Gastroesophageal sphincter (tissue), 4 donors: ENCODE results near the gene LPP. TPM values are rescaled to one million over a fixed set of nuclear protein-coding genes. Genes with fewer than 3 reads are reported as not detected.
A peak's percentile ranks its signal among the peaks of the same experiment; 100 is the strongest.

Experiments used
- ATAC-seq: fragments of 150-250 bp; one replicate; pipeline ENCODE4 v1.9.1; 2016; ENCODE audit warnings: mild to moderate bottlenecking, moderate library complexity
- H3K27ac ChIP-seq, 4 donors: fragments of 200-600 bp; sonication (generic) in 3 of 4; 1 replicate in 3 of 4; 2 replicates in 1 of 4; pipeline ENCODE4 v1.5.1; 2016 to 2019
- H3K27me3 ChIP-seq: fragments of 200-600 bp; sonication (generic); one replicate; pipeline ENCODE4 v1.5.1; 2019
- H3K36me3 ChIP-seq, 2 donors: fragments of 200-600 bp; sonication (generic); one replicate each; pipeline ENCODE4 v1.5.1; 2019; ENCODE audit warnings: control low read depth in 1 of 2
- H3K4me1 ChIP-seq, 3 donors: fragments of 200-600 bp; sonication (generic); 1 replicate in 2 of 3; 2 replicates in 1 of 3; pipeline ENCODE4 v1.5.1; 2016 to 2019; ENCODE audit warnings: control low read depth in 2 of 3
- H3K4me3 ChIP-seq, 2 donors: fragments of 200-600 bp; sonication (generic); one replicate each; pipeline ENCODE4 v1.5.1; 2019; ENCODE audit warnings: mild to moderate bottlenecking in 1 of 2, moderate library complexity in 1 of 2
- H3K9me3 ChIP-seq, 3 donors: fragments of 200-600 bp; sonication (generic); one replicate each; pipeline ENCODE4 v1.5.1; 2017 to 2019; ENCODE audit warnings: control low read depth in 2 of 3
- CTCF ChIP-seq, 4 experiments: fragments of 200-600 bp in 2 of 4; fragments of 450-650 bp in 2 of 4; sonication (generic) in 1 of 4; IDR thresholded peaks; one replicate each; pipeline ENCODE4 v1.5.1; 2017 to 2019; ENCODE audit warnings: antibody characterized with exemption in 4 of 4, mild to moderate bottlenecking in 2 of 4, moderate library complexity in 2 of 4
- EP300 ChIP-seq: sonication (generic); formaldehyde crosslinking; IDR thresholded peaks from one replicate; pipeline ENCODE4 v1.6.1; 2017; ENCODE audit warnings: antibody characterized with exemption, mild to moderate bottlenecking
- POLR2A ChIP-seq, 2 donors: fragments of 450-650 bp; IDR thresholded peaks; one replicate each; pipeline ENCODE4 v1.6.1; 2017; ENCODE audit warnings: antibody characterized with exemption in 2 of 2, mild to moderate bottlenecking in 2 of 2, moderate library complexity in 1 of 2
- POLR2AphosphoS5 ChIP-seq: sonication (generic); formaldehyde crosslinking; IDR thresholded peaks from one replicate; pipeline ENCODE4 v1.6.1; 2017; ENCODE audit warnings: antibody characterized with exemption
- WGBS, 2 donors: methylation state at CpG; one replicate each; pipeline ENCODE4 v1.1.5; 2018; ENCODE audit warnings: low coverage in 1 of 2; 5-methylcytosine and 5-hydroxymethylcytosine counted together
- total RNA-seq, 4 donors: library from RNA; depleted of rRNA; stranded (reverse); fragments of >200 nt; gene quantifications; one replicate each; pipeline ENCODE4 v1.1.0, GENCODE V29; 2016

Gene LPP
- total RNA-seq, 4 donors from 2014 or later = 1,243 to 2,297 (median 2,164) TPM

- Histone ChIP-seq H3K9me3 (no peaks in the 10 kb centered on the region), H3K4me3 (peak overlapping the region; percentile 51 to 86), H3K27me3 (no peaks in the 10 kb centered on the region), H3K36me3 (peaks cover 0 to 9% of the 10 kb centered on the region in 2 donors), H3K4me1 (peaks cover 3 to 61% (median 18%) of the 10 kb centered on the region in 3 donors), H3K27ac (peak overlapping the region; percentile 87 to 100 (median 94))
- 51 to 53% methylated on average over 2 of the region's 2 CpGs for WGBS, 2 donors
- TF ChIP-seq CTCF (IDR thresholded peaks at IDR 0.05) (no peak), EP300 (no peak), POLR2AphosphoS5 (peak; percentile 36)
- no peak for ATAC-seq
These were observed 61.2 kb downstream of the LPP start for GRCh38 chr3:188215129-188215528.

GRCh38 chr3:188217011-188217463, 63.1 kb downstream of the LPP start:
- TF ChIP-seq EP300 (no peak), CTCF (IDR thresholded peaks at IDR 0.05) (no peak), POLR2A (IDR thresholded peaks at IDR 0.05) (peak; percentile 3 to 4), POLR2AphosphoS5 (peak; percentile 31)
- 44 to 58% methylated on average over 4 of the region's 4 CpGs for WGBS, 2 donors
- Histone ChIP-seq H3K4me3 (peak overlapping the region; percentile 51 to 86), H3K36me3 (peaks cover 0 to 9% of the 10 kb centered on the region in 2 donors), H3K9me3 (no peaks in the 10 kb centered on the region), H3K27me3 (no peaks in the 10 kb centered on the region), H3K27ac (peak overlapping the region; percentile 87 to 100 (median 94)), H3K4me1 (peaks cover 8 to 62% (median 15%) of the 10 kb centered on the region in 3 donors)
- ATAC-seq = no peak

GRCh38 chr3:188217726-188218125, 63.8 kb downstream of the LPP start:
- peak overlapping the region; percentile 51 to 86 for H3K4me3 ChIP-seq
- H3K27ac ChIP-seq = peak overlapping the region; percentile 87 to 100 (median 94)
- ATAC-seq = no peak
- peaks cover 0 to 9% of the 10 kb centered on the region in 2 donors for H3K36me3 ChIP-seq
- H3K4me1 ChIP-seq = peaks cover 15 to 63% (median 22%) of the 10 kb centered on the region in 3 donors
- no peaks in the 10 kb centered on the region for H3K9me3 ChIP-seq
- no peaks in the 10 kb centered on the region for H3K27me3 ChIP-seq
- WGBS, 2 donors = 26 to 41% methylated on average over 2 to 4 of the region's 4 CpGs
- no peak for TF ChIP-seq POLR2A (IDR thresholded peaks at IDR 0.05)
- TF ChIP-seq CTCF (IDR thresholded peaks at IDR 0.05) = no peak
- peak; percentile 4 for TF ChIP-seq POLR2AphosphoS5
- TF ChIP-seq EP300 = no peak

GRCh38 chr3:188218603-188219002, 64.6 kb downstream of the LPP start:
- peak overlapping the region; percentile 87 to 100 (median 94) for H3K27ac ChIP-seq
- no peak for ATAC-seq
- TF ChIP-seq POLR2A (IDR thresholded peaks at IDR 0.05) (no peak), CTCF (IDR thresholded peaks at IDR 0.05) (no peak)
- no peaks in the 10 kb centered on the region for H3K9me3 ChIP-seq
- peaks cover 17 to 72% (median 29%) of the 10 kb centered on the region in 3 donors for H3K4me1 ChIP-seq
- no peaks in the 10 kb centered on the region for H3K27me3 ChIP-seq
- H3K36me3 ChIP-seq = peaks cover 0 to 9% of the 10 kb centered on the region in 2 donors
- 37 to 56% methylated on average over 1 of the region's 1 CpG for WGBS, 2 donors
- peak overlapping the region; percentile 17 to 51 for H3K4me3 ChIP-seq

GRCh38 chr3:188219147-188219546, 65.2 kb downstream of the LPP start:
- 40 to 62% methylated on average over 4 to 5 of the region's 5 CpGs for WGBS, 2 donors
- TF ChIP-seq CTCF (IDR thresholded peaks at IDR 0.05) (no peak), POLR2AphosphoS5 (peak; percentile 20), POLR2A (IDR thresholded peaks at IDR 0.05) (no peak), EP300 (no peak)
- Histone ChIP-seq H3K27ac (peak overlapping the region; percentile 87 to 100 (median 94)), H3K4me3 (peak overlapping the region; percentile 17 to 51), H3K4me1 (peaks cover 17 to 78% (median 33%) of the 10 kb centered on the region in 3 donors), H3K27me3 (no peaks in the 10 kb centered on the region), H3K9me3 (no peaks in the 10 kb centered on the region), H3K36me3 (peaks cover 0 to 8% of the 10 kb centered on the region in 2 donors)
- ATAC-seq = no peak
